AG20443 (cell line): ENCODE results near the gene CAPN2.
"Not testable (repeated sequence)": the region's sequence is repeated elsewhere in the genome, so short reads cannot be mapped to it uniquely, and the experiment has no call there.

Experiments used
- DNase-seq: peaks from one replicate; pipeline ENCODE4 v3.0.0; 2012; ENCODE audit warnings: low spot score, mixed read lengths

The CAPN2 gene

GRCh38 chr1:223792046-223792445, 79.7 kb downstream of the CAPN2 start:
- DNase-seq = no peak

- no peak for DNase-seq
These were observed 81.4 kb downstream of the CAPN2 start for GRCh38 chr1:223793716-223794115.

DNA sequence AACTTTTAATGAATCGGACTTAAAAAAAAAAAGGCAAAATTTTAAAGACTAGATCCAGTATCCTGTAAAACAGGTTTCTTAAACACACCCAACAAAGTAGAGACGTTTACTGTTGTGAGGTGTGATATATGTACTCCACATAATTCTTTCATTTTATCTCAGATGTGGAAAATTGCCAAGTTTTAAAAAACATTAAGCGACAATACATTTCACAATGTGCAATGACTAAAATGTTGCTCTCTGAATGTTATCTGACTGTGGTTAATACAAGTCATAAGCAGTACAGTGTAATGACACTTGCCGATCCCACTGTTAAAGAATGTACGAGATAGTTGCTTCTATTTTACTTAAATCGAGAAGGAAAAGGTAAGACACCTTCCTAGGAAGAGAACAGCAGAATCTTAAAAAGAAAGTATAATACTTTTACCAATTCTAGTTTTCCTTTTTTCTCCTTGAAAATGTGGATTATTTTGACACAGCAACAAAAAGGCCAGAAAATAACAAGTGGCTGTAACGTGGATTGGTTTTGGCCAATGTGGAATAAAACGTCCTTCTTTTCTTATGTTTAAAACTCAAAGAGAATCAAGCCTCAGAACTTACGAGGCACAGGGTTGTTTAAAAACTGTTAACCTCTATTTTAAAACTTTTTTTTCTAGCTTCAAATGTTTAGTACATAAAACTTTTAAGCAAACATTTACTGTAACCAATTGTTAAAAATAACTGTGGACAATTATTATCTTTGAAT, 82.0 kb downstream of the CAPN2 start:
- DNase-seq = no peak

- DNase-seq = no peak
These were observed 83.9 kb downstream of the CAPN2 start for GRCh38 chr1:223796210-223796609.

DNA sequence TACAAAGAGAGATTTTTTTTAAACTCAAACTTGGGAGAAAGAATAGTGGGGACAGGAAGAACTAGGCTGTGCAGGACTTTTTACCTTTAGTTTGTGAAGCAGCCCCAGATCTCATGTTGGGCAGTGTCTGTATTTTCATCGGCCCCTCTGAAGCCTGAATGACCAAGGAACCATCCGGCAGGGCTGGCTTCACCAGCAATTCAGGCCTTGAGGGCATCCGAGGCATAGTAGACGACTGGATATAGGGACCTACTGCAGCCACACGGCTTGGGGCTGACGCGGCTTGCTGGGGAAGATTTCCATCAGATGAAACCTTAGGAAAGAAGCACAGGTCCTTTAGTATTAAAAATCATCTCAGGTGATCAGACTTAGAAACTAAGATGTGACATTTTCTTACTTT, 89.7 kb downstream of the CAPN2 start:
- no peak for DNase-seq

GRCh38 chr1:223802602-223803001, 90.3 kb downstream of the CAPN2 start:
- DNase-seq = no peak

GRCh38 chr1:223803211-223803610, 90.9 kb downstream of the CAPN2 start:
- no peak for DNase-seq

GRCh38 chr1:223809905-223810304, 97.6 kb downstream of the CAPN2 start:
- not testable (repeated sequence) for DNase-seq

GRCh38 chr1:223810586-223810985, 98.2 kb downstream of the CAPN2 start:
- DNase-seq = no peak

DNA sequence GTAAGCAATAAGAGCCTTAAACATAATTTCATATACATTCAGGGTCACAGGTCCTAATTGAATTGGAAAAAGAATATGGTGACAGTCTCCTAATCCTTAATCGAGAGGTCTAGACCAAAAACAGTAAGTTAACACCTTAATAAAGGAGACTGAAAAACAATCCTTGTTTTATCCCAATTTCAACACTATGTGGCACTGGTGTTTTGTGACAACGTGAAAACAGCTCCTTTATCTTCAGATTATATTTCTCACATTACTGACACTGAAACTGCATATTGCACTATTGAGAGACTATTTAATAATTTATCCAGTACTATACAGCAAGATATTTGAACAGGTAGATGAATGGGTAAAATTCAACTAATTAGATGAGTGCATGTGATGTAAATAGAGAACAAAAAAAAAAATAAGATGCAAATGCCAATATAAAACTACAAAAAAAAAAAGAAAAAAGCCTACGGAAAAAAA, 99.3 kb downstream of the CAPN2 start:
- DNase-seq = no peak

DNA sequence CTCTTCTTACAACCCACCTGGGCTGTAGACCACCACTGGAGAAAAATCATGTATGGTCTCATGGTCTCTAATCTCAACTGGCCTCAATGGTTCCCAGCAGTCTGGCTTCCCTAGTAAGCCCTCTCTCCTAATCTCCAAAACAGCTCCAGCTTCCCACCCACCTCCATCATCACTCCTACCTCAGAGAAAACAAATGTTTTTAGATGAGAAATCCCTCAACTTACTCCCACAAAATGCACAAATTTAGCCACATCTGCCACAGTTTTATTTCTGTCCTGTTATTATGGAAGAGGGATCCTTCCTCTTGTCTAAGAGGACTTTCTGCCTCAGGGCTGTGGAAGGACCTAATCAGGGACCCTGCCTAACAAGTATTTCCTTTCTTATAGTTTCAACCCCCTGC, 101.3 kb downstream of the CAPN2 start:
- no peak for DNase-seq

GRCh38 chr1:223815020-223815853, 102.9 kb downstream of the CAPN2 start:
- DNase-seq = no peak

GRCh38 chr1:223815865-223816264, 103.5 kb downstream of the CAPN2 start:
- no peak for DNase-seq

DNA sequence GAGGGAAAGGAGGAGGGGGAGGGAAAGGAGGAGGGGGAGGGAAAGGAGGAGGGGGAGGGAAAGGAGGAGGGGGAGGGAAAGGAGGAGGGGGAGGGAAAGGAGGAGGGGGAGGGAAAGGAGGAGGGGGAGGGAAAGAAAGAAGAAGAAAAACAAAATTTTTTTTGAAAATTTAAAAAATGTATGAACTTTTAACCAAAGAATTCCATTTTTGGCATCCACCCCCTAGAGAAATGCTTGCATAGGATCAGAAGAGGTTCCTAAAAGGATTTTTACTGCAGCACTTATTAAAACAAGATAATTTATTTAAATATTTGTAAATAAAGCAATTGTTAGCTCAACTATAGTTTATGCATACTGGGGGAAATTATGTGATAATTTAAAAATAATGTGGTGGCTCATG, 104.9 kb downstream of the CAPN2 start:
- DNase-seq = not testable (repeated sequence)

DNA sequence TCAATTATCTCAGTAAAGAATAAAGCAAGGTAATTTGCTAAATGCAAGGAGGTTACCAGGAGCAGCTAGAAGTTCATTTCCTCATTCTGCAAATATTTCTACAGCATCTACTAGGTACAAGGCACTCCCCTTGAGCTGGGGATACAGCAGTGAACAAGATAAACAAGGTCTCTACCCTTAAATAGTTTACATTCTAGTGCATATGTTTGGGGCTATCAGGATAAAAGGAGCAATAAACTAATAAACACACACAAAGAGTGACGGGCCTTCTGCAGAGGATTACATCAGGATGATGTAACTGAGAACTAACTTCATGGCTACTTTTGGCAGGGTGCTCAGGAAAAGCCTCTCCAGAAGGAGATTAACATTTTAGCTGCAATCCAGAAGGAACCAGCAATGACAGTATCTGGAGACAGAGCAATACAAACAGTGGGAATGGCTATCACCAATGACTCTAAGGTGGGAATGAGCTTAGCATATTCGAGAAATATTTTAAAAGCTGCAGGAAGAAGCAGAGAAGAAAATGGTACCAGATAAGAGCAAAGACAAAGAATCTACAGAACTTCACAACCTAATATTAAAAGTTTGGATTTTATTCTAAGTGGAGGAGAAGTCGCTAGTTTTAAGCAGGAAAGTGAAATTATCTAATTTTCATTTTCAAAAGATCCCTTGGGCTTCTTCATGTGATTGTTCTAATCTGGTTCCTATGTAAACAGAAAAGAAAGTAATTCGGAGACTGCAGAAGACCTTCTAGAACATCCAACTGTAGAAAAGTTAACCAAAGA, 107.6 kb downstream of the CAPN2 start:
- DNase-seq = peak; percentile 41

GRCh38 chr1:223820515-223820858, 108.1 kb downstream of the CAPN2 start:
- DNase-seq = no peak

DNA sequence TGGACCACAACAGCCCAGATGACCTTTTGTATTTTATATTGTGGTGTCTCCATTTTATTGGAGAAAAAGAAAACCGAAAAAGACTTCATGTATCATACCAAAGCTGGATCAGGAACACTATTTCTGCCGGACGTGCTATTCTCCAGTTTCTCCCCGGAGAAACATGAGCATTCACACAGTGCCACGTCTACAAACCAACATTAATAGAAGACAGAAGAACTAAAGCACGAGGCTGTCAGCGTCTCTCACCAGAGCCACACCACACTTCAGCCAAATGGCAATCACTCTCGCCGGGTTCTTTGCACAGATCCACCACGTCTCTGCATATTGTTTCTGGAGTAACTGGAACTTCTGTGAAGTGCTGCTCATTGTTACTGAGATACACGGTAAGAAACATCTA, 108.6 kb downstream of the CAPN2 start:
- DNase-seq = no peak

GRCh38 chr1:223824287-223824686, 111.9 kb downstream of the CAPN2 start:
- DNase-seq = no peak

DNA sequence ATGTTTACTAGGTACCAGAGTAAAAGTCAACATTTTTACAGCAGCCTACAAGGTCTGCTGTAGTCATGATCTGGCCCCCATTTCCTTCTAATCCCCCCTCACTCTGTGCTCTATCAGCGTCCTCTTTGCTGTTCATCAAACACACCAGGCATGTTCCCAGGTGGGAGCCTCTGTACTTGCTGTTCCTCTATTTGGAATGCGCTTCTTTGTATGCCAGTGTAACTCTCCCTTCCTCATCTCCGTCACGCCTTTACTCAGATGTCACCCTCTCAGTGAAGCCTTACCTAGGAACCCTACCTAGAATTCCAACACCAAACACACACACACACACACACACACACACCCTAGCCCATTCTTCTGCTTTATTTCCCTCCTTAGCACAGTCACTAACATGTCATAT, 112.4 kb downstream of the CAPN2 start:
- DNase-seq = no peak
